ENCODE data around the gene HOXA7. TPM values are rescaled to one million over a fixed set of nuclear protein-coding genes. Genes with fewer than 3 reads are reported as not detected.
A peak's percentile ranks its signal among the peaks of the same experiment; 100 is the strongest.

HOXA7 gene
- total and polyA plus RNA-seq, 2 of the 8 experiments (the other 6 are each of a cell fraction or from before 2014, with no cell fraction given): 0.03 TPM; not detected in 1

- TF ChIP-seq E2F6 (IDR thresholded peaks at IDR 0.05) (peak; percentile 45), KDM1A (IDR thresholded peaks at IDR 0.05; ENCODE audit: borderline replicate concordance, low read length) (no peak), CTCF (IDR thresholded peaks at IDR 0.05; ENCODE audit: control extremely low read depth in 1 of 3, insufficient read depth in 1 of 3, low read depth in 1 of 3, low read length in 3 of 3) (peak in 2 of 3 experiments; percentile 91 to 97; a peak in 3 of 4 replicates), BACH1 (IDR thresholded peaks at IDR 0.05; ENCODE audit: low read length) (no peak), MAX (IDR thresholded peaks at IDR 0.05) (peak; percentile 79), TEAD4 (IDR thresholded peaks at IDR 0.05; ENCODE audit: low read depth, low read length) (peak; percentile 48), RBBP5 (IDR thresholded peaks at IDR 0.05; ENCODE audit: borderline replicate concordance, low read depth, low read length) (no peak), KDM4A (IDR thresholded peaks at IDR 0.05; ENCODE audit: low read depth, low read length, severe bottlenecking) (peak; percentile 75), KDM5A (IDR thresholded peaks at IDR 0.05; ENCODE audit: low read length) (peak; percentile 71; the same call in 1 of the 2 replicates), ASH2L (IDR thresholded peaks at IDR 0.05; ENCODE audit: low read length) (no peak), CEBPB (IDR thresholded peaks at IDR 0.05; ENCODE audit: low read depth, low read length) (0 out of 2 replicates have a peak, but pooled peaks have one; percentile 1)
Measured at GRCh38 chr7:27143023-27143949, 13.2 kb downstream of the HOXA7 start, which contains the start of gene HOXA5 (continued).

Measured in H1 (cell line).